LHCN-M2 (cell line): ENCODE results near the gene NUAK1. TPM values are rescaled to one million over a fixed set of nuclear protein-coding genes. Genes with fewer than 3 reads are reported as not detected.
A peak's percentile ranks its signal among the peaks of the same experiment; 100 is the strongest.

Source experiments
- DNase-seq: peaks from one replicate; pipeline ENCODE4 v3.0.0-alpha.2; 2012; ENCODE audit warnings: low read depth
- polyA plus RNA-seq: library from polyadenylated mRNA; unstranded; fragments of >200 nt; gene quantifications from one replicate; pipeline ENCODE4 v1.2.1, GENCODE V29; 2012; ENCODE audit warnings: missing spikeins
- total RNA-seq: library from RNA; depleted of rRNA; stranded (reverse); fragments of >200 nt; gene quantifications from 2 replicates; pipeline ENCODE4 v1.2.3, GENCODE V29; 2014; rRNA removed

Gene NUAK1
- 2.4 and 6.0 TPM in 2 replicates for total RNA-seq
- polyA plus RNA-seq: 15.6 TPM

GRCh38 chr12:106138633-106139421 is at the start of gene NUAK1:
TSS of gene NUAK1 (minus strand) at chr12:106138954. CDS start at chr12:106138653, 301 bp downstream.
- DNase-seq: peak; percentile 35

DNA sequence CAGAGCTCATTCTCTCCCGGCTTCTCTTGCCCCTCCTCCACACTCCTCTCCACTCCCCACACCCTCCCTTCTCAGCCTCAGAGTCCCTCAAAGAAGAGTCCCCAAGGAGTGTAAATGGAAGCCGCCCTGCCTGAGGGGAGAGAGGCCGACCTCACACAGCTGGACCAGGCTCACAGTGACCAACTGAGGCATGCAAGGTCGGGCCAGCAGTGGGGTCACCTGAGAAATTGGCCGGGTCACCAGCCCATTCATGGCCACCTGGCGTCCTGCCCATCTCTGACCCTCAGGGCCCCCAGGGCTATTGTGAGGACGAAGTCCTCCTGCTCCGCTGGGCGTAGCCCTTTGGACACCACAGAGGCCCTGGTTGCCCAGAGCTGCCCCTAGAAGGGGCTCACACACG is 49.5 kb upstream of the NUAK1 start:
- no peak for DNase-seq

GRCh38 chr12:106187842-106188241 is 49.1 kb upstream of the NUAK1 start:
- DNase-seq: no peak

GRCh38 chr12:106187155-106187789 is 48.5 kb upstream of the NUAK1 start:
- DNase-seq: no peak

GRCh38 chr12:106183735-106184134 is 45.0 kb upstream of the NUAK1 start:
- no peak for DNase-seq

DNA sequence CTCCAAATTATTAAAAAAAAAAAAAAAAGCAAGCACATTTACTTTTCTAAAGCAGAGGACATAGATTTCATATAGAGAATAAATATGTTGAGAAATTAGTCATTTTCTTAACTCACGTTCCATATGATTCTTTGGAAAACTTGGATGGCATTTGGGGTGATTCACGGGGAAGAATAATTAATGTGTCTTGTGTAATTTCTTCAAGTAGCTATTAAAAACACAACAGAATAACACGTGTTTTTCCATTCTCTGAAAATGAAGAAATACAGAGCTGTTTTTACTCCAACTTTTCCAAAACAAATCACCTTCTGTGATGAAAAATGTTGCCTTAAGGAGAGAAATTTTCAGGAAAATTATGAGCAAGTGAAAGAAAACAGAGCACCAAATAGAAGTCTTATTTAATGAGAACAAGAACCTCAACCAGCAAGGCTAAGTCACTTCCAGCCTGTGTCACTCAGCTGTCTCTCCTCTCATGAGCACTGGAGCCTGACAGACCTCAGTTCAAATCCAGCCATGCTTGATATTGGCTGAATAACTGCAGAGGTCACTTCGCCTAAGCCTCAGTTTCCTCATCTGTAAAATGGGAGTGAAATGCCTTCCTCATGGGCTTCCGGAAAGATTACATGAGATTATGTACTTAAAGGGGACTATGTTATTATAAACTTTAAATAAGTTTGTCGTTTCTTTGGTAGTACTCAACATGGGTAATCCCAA is 42.8 kb upstream of the NUAK1 start:
- no peak for DNase-seq

GRCh38 chr12:106179086-106179485 is 40.3 kb upstream of the NUAK1 start:
- DNase-seq: peak; percentile 46

DNA sequence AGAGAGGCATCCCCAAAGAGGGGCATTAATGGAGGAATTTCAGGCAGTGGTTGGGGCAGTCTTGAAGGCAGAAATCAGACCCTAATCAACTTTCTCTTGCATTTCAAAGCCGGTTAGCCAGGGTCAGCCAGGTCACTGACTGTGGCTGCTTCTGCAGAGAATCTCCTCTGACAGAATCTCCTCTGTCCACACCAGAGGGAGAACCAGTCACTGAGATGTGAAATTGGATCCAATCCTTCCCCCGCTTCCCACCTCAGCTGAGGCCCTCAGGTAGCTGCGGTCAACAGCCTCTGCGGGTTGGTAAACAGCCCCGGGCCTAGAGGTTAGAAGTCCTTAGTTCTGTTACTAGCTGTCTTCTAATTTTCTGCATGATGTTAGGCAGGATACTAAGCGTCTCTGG is 39.8 kb upstream of the NUAK1 start:
- DNase-seq: no peak

- DNase-seq: no peak
Observed at GRCh38 chr12:106176560-106176959, 37.8 kb upstream of the NUAK1 start.

DNA sequence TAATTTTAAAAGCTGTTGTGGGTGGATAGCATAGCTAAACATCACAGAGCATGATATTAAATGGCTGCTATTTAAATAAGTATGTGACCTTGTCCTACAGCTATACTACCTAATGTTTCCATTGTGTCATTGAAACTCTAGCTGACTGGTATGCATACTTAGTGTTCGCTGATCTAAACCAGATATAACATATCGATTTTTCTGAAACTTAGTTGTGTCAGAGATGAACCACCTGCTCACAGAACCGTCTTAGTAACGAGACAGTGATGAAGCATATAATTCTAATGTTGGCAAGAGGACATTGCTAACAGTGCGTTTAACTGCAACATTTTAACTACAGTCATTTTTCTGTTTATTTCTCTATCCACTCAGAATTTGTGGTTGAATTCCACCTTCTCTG is 36.1 kb upstream of the NUAK1 start:
- no peak for DNase-seq

GRCh38 chr12:106173442-106173841 is 34.7 kb upstream of the NUAK1 start:
- no peak for DNase-seq

GRCh38 chr12:106171117-106171750 is 32.5 kb upstream of the NUAK1 start:
- DNase-seq: no peak

DNA sequence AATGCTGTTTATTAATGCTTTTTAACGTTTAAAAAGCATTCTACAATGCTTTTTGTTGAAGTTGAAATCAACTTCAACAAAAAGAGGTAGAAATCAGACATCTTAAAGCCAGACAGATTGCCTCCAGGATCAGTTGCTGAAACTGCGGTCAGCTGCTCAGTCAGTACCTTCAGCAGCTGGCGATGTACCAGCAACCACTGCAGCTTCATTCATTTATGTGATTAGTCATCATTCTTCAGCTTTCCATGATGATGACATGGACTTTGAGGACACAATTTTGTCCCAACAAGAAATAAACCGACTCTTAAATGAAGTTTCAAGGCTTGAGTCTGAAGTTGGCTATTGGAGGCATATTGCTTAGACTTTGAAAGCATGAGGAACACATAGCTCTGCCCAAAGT is 31.5 kb upstream of the NUAK1 start:
- peak; percentile 61 for DNase-seq

GRCh38 chr12:106163712-106164111 is 25.0 kb upstream of the NUAK1 start:
- no peak for DNase-seq

GRCh38 chr12:106161491-106161890 is 22.7 kb upstream of the NUAK1 start:
- DNase-seq: no peak

GRCh38 chr12:106160915-106161314 is 22.2 kb upstream of the NUAK1 start:
- no peak for DNase-seq

GRCh38 chr12:106157802-106158201 is 19.0 kb upstream of the NUAK1 start:
- DNase-seq: no peak

DNA sequence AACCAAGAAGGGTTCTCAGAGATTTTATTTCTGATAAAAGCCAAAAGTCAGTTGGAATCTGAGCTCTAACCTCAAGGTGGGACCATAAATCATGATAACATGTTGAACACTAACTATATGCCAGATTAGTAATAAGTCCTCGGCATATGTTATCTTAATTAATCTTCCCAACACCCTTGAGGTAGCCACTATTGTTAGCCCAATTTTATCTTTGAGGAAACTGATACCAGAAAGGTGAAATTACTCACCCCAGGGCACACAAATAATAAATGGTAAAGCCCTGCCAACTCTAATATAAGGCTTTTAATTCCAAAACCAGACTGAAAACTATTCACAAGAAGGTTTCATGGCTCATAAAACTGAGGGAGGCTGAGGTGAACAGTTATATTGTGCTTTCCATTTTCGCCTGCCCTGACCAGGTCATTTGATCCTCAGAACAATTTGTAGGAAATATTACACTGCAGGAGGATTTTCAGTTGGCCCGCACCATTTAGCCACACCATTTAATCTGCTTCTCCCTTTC is 16.1 kb upstream of the NUAK1 start:
- DNase-seq: no peak

DNA sequence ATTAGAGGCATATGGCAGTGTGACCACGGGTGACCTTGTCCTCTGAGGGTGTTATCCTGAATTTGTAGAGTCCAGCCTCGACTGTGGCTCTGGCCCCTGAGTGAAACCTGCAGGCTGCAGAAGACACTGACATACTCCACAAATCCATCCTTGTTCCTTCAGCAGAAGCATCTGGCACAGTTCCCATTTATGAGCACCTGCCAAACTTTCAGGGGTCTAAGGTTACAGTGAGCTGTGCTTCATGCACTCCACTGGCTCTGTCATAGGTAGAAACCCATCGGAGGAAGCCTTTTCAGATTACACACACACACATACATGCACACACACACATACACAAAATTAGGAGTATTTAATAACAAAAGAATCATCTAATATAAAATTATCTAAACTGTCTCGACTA is 13.6 kb upstream of the NUAK1 start:
- no peak for DNase-seq

- DNase-seq: no peak
Observed at GRCh38 chr12:106150555-106150954, 11.8 kb upstream of the NUAK1 start.

- no peak for DNase-seq
Observed at GRCh38 chr12:106149096-106149784, 10.5 kb upstream of the NUAK1 start.
